ENCODE results near the gene ACBD5. TPM values are rescaled to one million over a fixed set of nuclear protein-coding genes. Genes with fewer than 3 reads are reported as not detected.
"Not testable (repeated sequence)": the region's sequence is repeated elsewhere in the genome, so short reads cannot be mapped to it uniquely, and the experiment has no call there.

The ACBD5 gene
- total and polyA plus RNA-seq, 12 donors, result 10.4 to 70.3 (median 45.7) TPM

DNA sequence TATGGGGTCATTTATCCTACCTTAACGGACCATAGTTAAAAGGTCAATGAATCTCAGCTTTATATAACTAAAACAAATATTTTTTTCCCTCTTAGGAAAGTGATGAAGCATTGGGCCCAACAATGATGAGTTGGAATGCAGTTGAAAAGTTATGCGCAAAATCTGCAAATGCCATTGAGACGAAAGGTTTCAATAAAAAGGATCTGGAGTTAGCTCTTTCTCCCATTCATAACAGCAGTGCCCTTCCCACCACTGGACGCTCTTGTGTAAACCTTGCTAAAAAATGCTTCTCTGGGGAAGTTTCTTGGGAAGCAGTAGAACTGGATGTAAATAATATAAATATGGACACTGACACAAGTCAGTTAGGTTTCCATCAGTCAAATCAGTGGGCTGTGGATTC is 70.7 kb downstream of the ACBD5 start:
- Histone ChIP-seq H3K4me3 (no peak overlapping the region), H3K9me3 (replicated peaks in 1 of 3) (no peaks in the 10 kb centered on the region), H3K27me3 (no peaks in the 10 kb centered on the region), H3K36me3 (replicated peaks in 1 of 2) (peaks cover 0 to 17% of the 10 kb centered on the region in 2 donors), H3K27ac (no peak overlapping the region), H3K4me1 (replicated peaks in 1 of 2) (peaks cover 0 to 4% of the 10 kb centered on the region in 2 donors)
- DNase-seq, result no peak
- 85 to 96% (median 92%) methylated on average over 4 of the region's 4 CpGs for WGBS, 4 donors
- intact Hi-C loops (cut with DNase I), result no loop called here
- no peak for TF ChIP-seq POLR2A (IDR thresholded peaks at IDR 0.05)
- no peak for TF ChIP-seq CTCF (IDR thresholded peaks at IDR 0.05)

GRCh38 chr10:27158421-27158820 is 82.2 kb downstream of the ACBD5 start:
- peaks cover 0 to 13% of the 10 kb centered on the region in 2 donors for H3K36me3 ChIP-seq (replicated peaks in 1 of 2)
- intact Hi-C loops (cut with DNase I), result loop anchor here in 1 of 2 donors (5.0 kb wide), 1 partner anchor 74 kb away; no protein-coding TSS in a partner anchor

GRCh38 chr10:27157150-27157549 is 83.4 kb downstream of the ACBD5 start:
- intact Hi-C loops (cut with DNase I), result loop anchor here in 1 of 2 donors (5.0 kb wide), 1 partner anchor 75 kb away; no protein-coding TSS in a partner anchor
- Histone ChIP-seq H3K27ac (no peak overlapping the region), H3K4me3 (no peak overlapping the region), H3K27me3 (no peaks in the 10 kb centered on the region), H3K9me3 (replicated peaks in 1 of 3) (no peaks in the 10 kb centered on the region), H3K36me3 (replicated peaks in 1 of 2) (peaks cover 0 to 13% of the 10 kb centered on the region in 2 donors), H3K4me1 (replicated peaks in 1 of 2) (peaks cover 11 to 21% of the 10 kb centered on the region in 2 donors)
- TF ChIP-seq CTCF (IDR thresholded peaks at IDR 0.05) (no peak), POLR2A (IDR thresholded peaks at IDR 0.05) (no peak)
- no peak for DNase-seq
- 80 to 88% (median 84%) methylated on average over 2 of the region's 2 CpGs for WGBS, 4 donors

More at GRCh38 chr10:27158421-27158820, 82.2 kb downstream of the ACBD5 start:
- Histone ChIP-seq H3K27ac (no peak overlapping the region), H3K9me3 (replicated peaks in 1 of 3) (no peaks in the 10 kb centered on the region), H3K4me3 (no peak overlapping the region), H3K27me3 (no peaks in the 10 kb centered on the region), H3K4me1 (replicated peaks in 1 of 2) (peaks cover 3 to 8% of the 10 kb centered on the region in 2 donors)
- no peak for DNase-seq
- TF ChIP-seq POLR2A (IDR thresholded peaks at IDR 0.05), result no peak
- TF ChIP-seq CTCF (IDR thresholded peaks at IDR 0.05), result no peak

DNA sequence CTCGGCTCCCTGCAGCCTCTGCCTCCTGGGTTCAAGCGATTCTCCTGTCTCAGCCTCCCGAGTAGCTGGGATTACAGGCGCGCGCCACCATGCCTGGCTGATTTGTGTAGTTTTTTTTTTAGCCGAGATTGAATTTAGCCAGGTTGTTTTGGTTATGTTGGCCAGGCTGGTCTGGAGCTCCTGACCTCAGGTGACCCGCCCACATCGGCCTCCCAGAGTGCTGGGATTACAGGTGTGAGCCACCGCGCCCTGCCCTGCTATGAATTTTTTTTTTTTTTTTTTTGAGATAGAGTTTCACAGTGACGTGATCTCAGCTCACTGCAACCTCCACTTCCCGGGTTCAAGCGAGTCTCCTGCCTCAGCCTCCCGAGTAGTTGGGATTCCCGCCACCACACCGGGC is 84.0 kb downstream of the ACBD5 start:
- not testable (repeated sequence) for H3K27me3 ChIP-seq; H3K9me3 ChIP-seq (replicated peaks in 1 of 3); H3K36me3 ChIP-seq (replicated peaks in 1 of 2)
- H3K4me1 ChIP-seq (replicated peaks in 1 of 2), result peaks cover 11 to 24% of the 10 kb centered on the region in 2 donors
- peak in 1 of 7 donors; percentile 26 for DNase-seq
- peak overlapping the region in 2 of 4 donors; percentile 66 to 72 for H3K4me3 ChIP-seq
- intact Hi-C loops (cut with DNase I), result loop anchor here in 1 of 2 donors (5.0 kb wide), 1 partner anchor 76 kb away; no protein-coding TSS in a partner anchor
- peak overlapping the region; percentile 67 to 100 (median 98) for H3K27ac ChIP-seq
- WGBS, 4 donors, result 82 to 86% (median 84%) methylated on average over 16 to 17 of the region's 17 CpGs
